HepG2 (cell line): ENCODE results near the gene FOLR3. TPM values are rescaled to one million over a fixed set of nuclear protein-coding genes. Genes with fewer than 3 reads are reported as not detected.

Experiments used
- CC2D1A ChIP-seq: sonication (generic); formaldehyde crosslinking; IDR thresholded peaks from 2 replicates; pipeline ENCODE4 v1.8.1; 2023; ENCODE audit warnings: mild to moderate bottlenecking, missing genetic modification reagents
- ESRRA ChIP-seq: sonication (generic); formaldehyde crosslinking; IDR thresholded peaks from 2 replicates; pipeline ENCODE4 v1.5.1; 2020; ENCODE audit warnings: mild to moderate bottlenecking, low read depth, missing genetic modification reagents
- KDM3A ChIP-seq: IDR thresholded peaks from 2 replicates; pipeline ENCODE4 v1.6.1; 2018; ENCODE audit warnings: low read depth, missing compliant biosample characterization
- MEIS1 ChIP-seq: sonication (generic); formaldehyde crosslinking; IDR thresholded peaks from 2 replicates; pipeline ENCODE4 v1.9.0; 2021; ENCODE audit warnings: mild to moderate bottlenecking, missing genetic modification reagents, moderate library complexity, borderline replicate concordance
- MIER3 ChIP-seq: IDR thresholded peaks from 2 replicates; pipeline ENCODE4 v1.6.1; 2016; ENCODE audit warnings: missing compliant biosample characterization, borderline replicate concordance
- NFKB2 ChIP-seq: sonication (generic); formaldehyde crosslinking; IDR thresholded peaks from 2 replicates; pipeline ENCODE4 v1.4.0; 2020; ENCODE audit warnings: missing genetic modification reagents, borderline replicate concordance
- RNF2 ChIP-seq: fragments of 450-650 bp; conservative IDR thresholded peaks from 2 replicates; pipeline ENCODE4 v1.6.1; 2016; ENCODE audit warnings: low read depth
- SMYD3 ChIP-seq: sonication (generic); formaldehyde crosslinking; IDR thresholded peaks from 2 replicates; pipeline ENCODE4 v1.8.1; 2023; ENCODE audit warnings: mild to moderate bottlenecking, missing genetic modification reagents
- THYN1 ChIP-seq: sonication (generic); formaldehyde crosslinking; IDR thresholded peaks from 2 replicates; pipeline ENCODE4 v1.8.1; 2023; ENCODE audit warnings: low read depth, mild to moderate bottlenecking, moderate library complexity, missing genetic modification reagents, borderline replicate concordance
- TP53 ChIP-seq: sonication (generic); formaldehyde crosslinking; conservative IDR thresholded peaks from 2 replicates; pipeline ENCODE4 v1.4.0; 2020; ENCODE audit warnings: missing genetic modification reagents
- ZFP36L1 ChIP-seq: sonication (generic); formaldehyde crosslinking; IDR thresholded peaks from 2 replicates; pipeline ENCODE4 v1.8.0; 2022; ENCODE audit warnings: mild to moderate bottlenecking, missing genetic modification reagents, moderate library complexity
- ZFP62 ChIP-seq: sonication (generic); formaldehyde crosslinking; IDR thresholded peaks from 2 replicates; pipeline ENCODE4 v1.4.0; 2020; ENCODE audit warnings: missing genetic modification reagents
- ZMAT3 ChIP-seq: sonication (generic); formaldehyde crosslinking; conservative IDR thresholded peaks from 2 replicates; pipeline ENCODE4 v1.7.0; 2021; ENCODE audit warnings: missing genetic modification reagents
- ZNF33B ChIP-seq: sonication (generic); formaldehyde crosslinking; IDR thresholded peaks from 2 replicates; pipeline ENCODE4 v1.5.1; 2020; ENCODE audit warnings: mild to moderate bottlenecking, missing genetic modification reagents
- ZNF776 ChIP-seq: sonication (generic); formaldehyde crosslinking; IDR thresholded peaks from 2 replicates; pipeline ENCODE4 v1.4.0; 2020; ENCODE audit warnings: mild to moderate bottlenecking, missing genetic modification reagents
- ZNF790 ChIP-seq: sonication (generic); formaldehyde crosslinking; IDR thresholded peaks from 2 replicates; pipeline ENCODE4 v1.8.0; 2022; ENCODE audit warnings: missing genetic modification reagents, mild to moderate bottlenecking, borderline replicate concordance
- ZSCAN9 ChIP-seq: IDR thresholded peaks from 2 replicates; pipeline ENCODE4 v1.6.1; 2016; ENCODE audit warnings: borderline replicate concordance
- polyA plus RNA-seq, 8 experiments: library from polyadenylated mRNA; depleted of rRNA in 3 of 8; stranded (reverse) in 7 of 8; unstranded in 1 of 8; fragments of >200 nt; fragmentation: Illumina TruSeq in 4 of 8; extraction: Trizol in 4 of 8; gene quantifications; 2 replicates each; pipeline versions ENCODE4 v1.2.1 to v1.2.3, GENCODE V29; 2011 to 2016; ENCODE audit warnings: low read depth in 4 of 8, missing spikeins in 1 of 8, mixed read lengths in 1 of 8; ENCODE audit not compliant: insufficient read depth in 1 of 8
- total RNA-seq, 5 experiments: library from RNA; depleted of rRNA; stranded (reverse); fragments of >200 nt; fragmentation: Illumina TruSeq; extraction: Trizol; gene quantifications; 2 replicates each; pipeline ENCODE4 v1.2.3, GENCODE V29; 2016; ENCODE audit warnings: low read depth in 1 of 5
- TF ChIP-seq, protein P1 (sequence below): sonication (generic); formaldehyde crosslinking; IDR thresholded peaks from 2 replicates; pipeline ENCODE4 v1.4.0; 2020; ENCODE audit warnings: mild to moderate bottlenecking, missing genetic modification reagents
- TF ChIP-seq, protein P2 (sequence below): sonication (generic); formaldehyde crosslinking; conservative IDR thresholded peaks from 2 replicates; pipeline ENCODE4 v1.8.0; 2022; ENCODE audit warnings: missing genetic modification reagents

FOLR3 gene
- total and polyA plus RNA-seq, 2 of the 13 experiments (the other 11 are each of a cell fraction or from before 2014, with no cell fraction given): not detected

DNA sequence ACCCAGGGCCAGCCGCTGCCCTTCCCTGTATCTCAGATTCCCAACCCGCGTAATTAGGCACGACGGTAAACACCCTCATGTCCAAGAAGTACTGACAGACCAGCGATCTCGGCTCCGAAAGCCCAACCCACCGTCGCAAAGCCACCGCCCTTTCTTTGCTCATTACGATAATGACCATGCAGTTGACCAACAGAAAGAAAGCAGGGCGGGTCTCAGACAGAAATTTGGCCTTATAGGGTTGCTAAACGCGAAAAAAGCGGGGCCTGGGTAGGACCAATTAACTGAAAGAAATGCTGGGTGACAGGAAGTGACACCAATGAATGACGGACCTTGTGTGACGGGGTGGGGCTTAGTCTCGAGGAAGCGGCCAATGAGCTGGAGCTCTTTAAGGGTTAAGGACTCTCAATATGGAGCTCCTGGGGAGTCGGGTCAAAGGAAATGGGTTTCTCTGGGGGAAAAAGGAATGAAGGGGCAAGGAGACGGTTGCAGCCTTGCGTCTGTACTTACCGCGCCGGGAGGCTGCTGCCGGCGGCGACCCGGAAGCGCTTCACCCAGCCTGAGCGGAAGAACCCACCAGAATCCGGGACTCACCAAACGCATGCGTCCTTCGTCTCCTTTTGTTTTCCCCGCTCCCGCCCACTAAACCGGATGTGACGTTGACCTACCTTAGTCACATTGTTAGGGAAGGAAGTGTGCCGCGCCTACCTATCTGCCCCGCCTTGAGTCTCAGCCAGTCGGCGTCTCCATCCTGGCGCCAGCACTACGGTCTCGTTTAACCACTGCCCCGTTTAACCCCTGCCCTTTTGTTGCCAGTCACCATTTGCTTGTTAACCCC is 23.2 kb upstream of the FOLR3 start, which contains the start of gene ANAPC15 (continued):
- TF ChIP-seq ZFP62: no peak
- TF ChIP-seq MEIS1 (CRISPR knock-in tag): no peak
- TF ChIP-seq, protein P1, sequence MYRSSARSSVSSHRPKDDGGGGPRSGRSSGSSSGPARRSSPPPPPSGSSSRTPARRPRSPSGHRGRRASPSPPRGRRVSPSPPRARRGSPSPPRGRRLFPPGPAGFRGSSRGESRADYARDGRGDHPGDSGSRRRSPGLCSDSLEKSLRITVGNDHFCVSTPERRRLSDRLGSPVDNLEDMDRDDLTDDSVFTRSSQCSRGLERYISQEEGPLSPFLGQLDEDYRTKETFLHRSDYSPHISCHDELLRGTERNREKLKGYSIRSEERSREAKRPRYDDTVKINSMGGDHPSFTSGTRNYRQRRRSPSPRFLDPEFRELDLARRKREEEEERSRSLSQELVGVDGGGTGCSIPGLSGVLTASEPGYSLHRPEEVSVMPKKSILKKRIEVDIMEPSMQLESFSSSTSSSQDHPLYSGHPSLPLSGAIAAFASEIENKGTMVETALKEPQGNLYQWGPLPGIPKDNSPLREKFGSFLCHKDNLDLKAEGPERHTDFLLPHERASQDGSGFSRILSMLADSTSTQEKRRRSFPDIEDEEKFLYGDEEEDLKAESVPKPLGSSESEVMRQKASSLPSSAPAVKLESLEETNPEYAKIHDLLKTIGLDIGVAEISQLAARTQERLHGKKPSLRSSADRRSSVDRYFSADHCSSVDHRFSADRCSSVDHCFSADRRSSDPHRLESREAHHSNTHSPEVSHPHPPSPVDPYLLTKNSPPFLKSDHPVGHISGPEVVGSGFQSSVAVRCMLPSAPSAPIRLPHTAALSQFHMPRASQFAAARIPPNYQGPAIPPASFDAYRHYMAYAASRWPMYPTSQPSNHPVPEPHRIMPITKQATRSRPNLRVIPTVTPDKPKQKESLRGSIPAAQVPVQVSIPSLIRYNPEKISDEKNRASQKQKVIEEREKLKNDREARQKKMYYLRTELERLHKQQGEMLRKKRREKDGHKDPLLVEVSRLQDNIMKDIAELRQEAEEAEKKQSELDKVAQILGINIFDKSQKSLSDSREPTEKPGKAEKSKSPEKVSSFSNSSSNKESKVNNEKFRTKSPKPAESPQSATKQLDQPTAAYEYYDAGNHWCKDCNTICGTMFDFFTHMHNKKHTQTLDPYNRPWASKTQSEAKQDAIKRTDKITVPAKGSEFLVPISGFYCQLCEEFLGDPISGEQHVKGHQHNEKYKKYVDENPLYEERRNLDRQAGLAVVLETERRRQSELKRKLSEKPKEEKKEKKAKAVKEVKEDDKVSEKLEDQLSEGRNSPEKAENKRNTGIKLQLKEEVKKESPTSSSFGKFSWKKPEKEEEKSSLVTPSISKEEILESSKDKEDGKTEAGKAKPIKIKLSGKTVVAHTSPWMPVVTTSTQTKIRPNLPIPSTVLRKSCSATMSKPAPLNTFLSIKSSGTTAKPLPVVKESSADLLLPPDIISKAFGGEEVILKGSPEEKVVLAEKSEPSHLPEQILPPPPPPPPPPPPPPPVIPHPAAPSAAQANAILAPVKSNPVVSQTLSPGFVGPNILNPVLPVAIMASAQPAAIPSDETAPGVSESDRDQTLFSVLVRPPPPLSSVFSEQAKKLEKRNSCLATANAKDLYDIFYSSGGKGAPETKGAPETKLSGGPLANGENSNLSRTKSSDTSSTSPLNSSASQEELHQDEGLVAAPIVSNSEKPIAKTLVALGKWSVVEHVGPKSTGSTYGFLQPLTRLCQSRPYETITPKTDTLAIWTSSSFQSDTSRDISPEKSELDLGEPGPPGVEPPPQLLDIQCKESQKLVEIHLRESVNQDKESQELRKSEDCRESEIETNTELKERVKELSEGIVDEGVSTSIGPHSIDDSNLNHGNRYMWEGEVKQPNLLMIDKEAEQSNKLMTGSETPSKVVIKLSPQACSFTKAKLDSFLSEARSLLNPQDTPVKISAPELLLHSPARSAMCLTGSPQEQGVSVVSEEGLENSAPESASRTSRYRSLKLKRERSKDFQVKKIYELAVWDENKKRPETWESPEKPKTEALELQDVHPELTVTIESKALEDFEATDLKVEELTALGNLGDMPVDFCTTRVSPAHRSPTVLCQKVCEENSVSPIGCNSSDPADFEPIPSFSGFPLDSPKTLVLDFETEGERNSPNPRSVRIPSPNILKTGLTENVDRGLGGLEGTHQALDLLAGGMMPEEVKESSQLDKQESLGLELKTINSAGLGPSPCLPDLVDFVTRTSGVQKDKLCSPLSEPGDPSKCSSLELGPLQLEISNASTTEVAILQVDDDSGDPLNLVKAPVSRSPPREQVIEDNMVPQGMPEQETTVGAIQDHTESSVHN: no peak
- no peak for TF ChIP-seq ZNF790 (CRISPR knock-in tag)
- TF ChIP-seq ZNF33B (CRISPR knock-in tag): no peak
- TF ChIP-seq CC2D1A (CRISPR knock-in tag): no peak
- TF ChIP-seq ZFP36L1 (CRISPR knock-in tag): 0 out of 2 replicates have a peak, but pooled peaks have one; percentile 63
- peak; percentile 75; the same call in 1 of the 2 replicates for TF ChIP-seq NFKB2 (CRISPR knock-in tag)
- TF ChIP-seq ZSCAN9: no peak
- TF ChIP-seq RNF2: peak; percentile 48; the same call in 1 of the 2 replicates
- TF ChIP-seq, protein P2, sequence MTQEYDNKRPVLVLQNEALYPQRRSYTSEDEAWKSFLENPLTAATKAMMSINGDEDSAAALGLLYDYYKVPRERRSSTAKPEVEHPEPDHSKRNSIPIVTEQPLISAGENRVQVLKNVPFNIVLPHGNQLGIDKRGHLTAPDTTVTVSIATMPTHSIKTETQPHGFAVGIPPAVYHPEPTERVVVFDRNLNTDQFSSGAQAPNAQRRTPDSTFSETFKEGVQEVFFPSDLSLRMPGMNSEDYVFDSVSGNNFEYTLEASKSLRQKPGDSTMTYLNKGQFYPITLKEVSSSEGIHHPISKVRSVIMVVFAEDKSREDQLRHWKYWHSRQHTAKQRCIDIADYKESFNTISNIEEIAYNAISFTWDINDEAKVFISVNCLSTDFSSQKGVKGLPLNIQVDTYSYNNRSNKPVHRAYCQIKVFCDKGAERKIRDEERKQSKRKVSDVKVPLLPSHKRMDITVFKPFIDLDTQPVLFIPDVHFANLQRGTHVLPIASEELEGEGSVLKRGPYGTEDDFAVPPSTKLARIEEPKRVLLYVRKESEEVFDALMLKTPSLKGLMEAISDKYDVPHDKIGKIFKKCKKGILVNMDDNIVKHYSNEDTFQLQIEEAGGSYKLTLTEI (CRISPR knock-in tag): no peak
- no peak for TF ChIP-seq ESRRA (CRISPR knock-in tag)
- TF ChIP-seq KDM3A (CRISPR knock-in tag): peak; percentile 27; the same call in 1 of the 2 replicates
- TF ChIP-seq THYN1 (CRISPR knock-in tag): no peak
- TF ChIP-seq ZMAT3 (CRISPR knock-in tag): no peak
- TF ChIP-seq SMYD3 (CRISPR knock-in tag): no peak
- TF ChIP-seq TP53 (CRISPR knock-in tag): no peak
- peak; percentile 52 for TF ChIP-seq MIER3 (CRISPR knock-in tag)
- TF ChIP-seq ZNF776: no peak
